GF-D8 (cell line): Measurements from ENCODE around the gene COPS7A.
A peak's percentile ranks its signal among the peaks of the same experiment; 100 is the strongest.

Experiments used
- DNase-seq: peaks from one replicate; lab custom pipeline; 2025; lab: John Stamatoyannopoulos, UW

The COPS7A gene

GRCh38 chr12:6769666-6770065 lies 45.8 kb downstream of the COPS7A start:
- no peak for DNase-seq

DNA sequence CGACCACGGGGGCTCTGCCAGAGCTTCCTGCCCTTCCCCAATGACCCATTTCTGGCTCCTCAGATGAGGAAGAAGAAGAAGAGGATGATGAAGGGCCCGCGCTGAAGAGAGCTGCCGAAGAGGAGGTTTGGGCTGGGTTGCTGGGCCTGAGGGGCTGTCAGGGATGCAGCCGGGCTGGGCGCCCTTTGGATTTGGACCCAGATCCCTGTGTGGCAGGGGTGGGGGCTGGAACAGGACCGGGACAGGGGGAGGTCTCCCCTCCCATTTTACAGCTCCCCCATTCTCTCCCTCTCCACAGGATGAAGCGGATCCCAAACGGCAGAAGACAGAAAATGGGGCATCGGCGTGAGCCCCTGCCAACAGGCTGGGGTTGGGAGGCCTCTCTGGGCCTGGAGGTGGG lies 46.2 kb downstream of the COPS7A start:
- DNase-seq: no peak

DNA sequence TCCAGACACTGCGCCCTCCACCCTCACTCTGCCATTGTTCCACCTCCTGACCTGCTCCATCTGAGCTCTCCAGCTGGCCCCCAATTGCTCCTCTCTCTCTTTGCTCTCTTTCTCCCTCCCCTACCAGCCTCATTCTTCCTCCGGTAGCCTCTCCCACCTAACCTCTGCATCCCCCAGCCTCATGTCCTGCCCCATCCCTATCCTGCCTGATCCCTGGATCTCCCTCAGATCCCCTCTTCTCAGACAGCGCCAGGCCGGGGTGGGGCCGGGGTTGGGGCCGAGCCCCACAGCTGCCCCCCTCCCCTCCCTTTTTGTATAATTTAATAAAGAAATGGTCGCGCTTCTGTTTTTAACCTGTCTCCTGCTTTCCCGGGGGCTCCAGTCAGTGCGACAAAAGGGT lies 46.8 kb downstream of the COPS7A start:
- no peak for DNase-seq

- no peak for DNase-seq
Measured at GRCh38 chr12:6771091-6771495, 47.2 kb downstream of the COPS7A start.

GRCh38 chr12:6771509-6772330 lies 47.9 kb downstream of the COPS7A start:
- DNase-seq: no peak

GRCh38 chr12:6772331-6772695 lies 48.5 kb downstream of the COPS7A start, which contains the start of gene LAG3:
TSS of gene LAG3 (plus strand) at chr12:6772520. CDS start at chr12:6772853, 333 bp downstream.
- DNase-seq: no peak

DNA sequence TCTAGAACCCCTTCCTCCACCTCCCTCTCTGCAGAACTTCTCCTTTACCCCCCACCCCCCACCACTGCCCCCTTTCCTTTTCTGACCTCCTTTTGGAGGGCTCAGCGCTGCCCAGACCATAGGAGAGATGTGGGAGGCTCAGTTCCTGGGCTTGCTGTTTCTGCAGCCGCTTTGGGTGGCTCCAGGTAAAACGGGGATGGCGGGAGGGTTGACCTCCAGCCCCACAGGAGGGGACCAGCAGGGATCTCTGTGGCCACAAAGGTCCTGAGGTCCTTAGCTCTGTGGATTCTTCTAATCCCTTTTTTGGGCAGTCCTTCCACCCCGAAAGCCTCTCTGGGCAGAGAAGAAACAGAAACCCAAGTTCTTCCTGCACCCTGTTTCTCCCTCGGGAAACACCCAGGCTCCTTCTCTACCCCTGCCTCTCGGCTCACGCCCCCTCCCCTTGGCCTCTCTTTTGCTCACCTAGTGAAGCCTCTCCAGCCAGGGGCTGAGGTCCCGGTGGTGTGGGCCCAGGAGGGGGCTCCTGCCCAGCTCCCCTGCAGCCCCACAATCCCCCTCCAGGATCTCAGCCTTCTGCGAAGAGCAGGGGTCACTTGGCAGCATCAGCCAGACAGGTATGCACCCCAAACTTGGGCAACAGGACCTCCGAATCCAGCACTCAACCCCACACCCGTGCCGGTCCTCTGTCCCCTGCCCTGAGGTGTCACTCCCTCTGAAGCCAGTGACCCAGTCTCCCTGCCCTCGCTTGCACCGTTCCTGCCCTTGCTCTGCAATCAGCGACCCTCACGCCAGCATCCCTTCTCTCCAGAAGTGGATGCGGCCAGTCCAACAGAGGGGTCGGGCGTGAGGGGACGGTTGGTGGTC lies 49.1 kb downstream of the COPS7A start:
- DNase-seq: no peak

- DNase-seq: no peak
Measured at GRCh38 chr12:6773590-6774351, 49.9 kb downstream of the COPS7A start.

DNA sequence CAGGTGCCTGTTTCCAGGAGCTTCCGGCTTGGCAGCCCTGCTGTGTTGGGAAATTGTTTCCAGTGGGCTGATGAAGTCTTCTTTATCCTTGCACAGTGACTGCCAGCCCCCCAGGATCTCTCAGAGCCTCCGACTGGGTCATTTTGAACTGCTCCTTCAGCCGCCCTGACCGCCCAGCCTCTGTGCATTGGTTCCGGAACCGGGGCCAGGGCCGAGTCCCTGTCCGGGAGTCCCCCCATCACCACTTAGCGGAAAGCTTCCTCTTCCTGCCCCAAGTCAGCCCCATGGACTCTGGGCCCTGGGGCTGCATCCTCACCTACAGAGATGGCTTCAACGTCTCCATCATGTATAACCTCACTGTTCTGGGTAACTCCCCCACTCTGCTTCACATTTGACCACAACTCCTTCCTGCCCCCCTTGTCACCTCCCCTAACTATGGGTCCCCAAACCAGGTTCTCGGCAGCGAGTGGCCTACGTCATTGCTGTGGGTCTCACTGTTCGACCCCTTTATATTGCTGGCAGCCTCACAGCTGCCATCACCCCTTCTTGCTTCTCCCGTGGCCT lies 50.7 kb downstream of the COPS7A start:
- no peak for DNase-seq

DNA sequence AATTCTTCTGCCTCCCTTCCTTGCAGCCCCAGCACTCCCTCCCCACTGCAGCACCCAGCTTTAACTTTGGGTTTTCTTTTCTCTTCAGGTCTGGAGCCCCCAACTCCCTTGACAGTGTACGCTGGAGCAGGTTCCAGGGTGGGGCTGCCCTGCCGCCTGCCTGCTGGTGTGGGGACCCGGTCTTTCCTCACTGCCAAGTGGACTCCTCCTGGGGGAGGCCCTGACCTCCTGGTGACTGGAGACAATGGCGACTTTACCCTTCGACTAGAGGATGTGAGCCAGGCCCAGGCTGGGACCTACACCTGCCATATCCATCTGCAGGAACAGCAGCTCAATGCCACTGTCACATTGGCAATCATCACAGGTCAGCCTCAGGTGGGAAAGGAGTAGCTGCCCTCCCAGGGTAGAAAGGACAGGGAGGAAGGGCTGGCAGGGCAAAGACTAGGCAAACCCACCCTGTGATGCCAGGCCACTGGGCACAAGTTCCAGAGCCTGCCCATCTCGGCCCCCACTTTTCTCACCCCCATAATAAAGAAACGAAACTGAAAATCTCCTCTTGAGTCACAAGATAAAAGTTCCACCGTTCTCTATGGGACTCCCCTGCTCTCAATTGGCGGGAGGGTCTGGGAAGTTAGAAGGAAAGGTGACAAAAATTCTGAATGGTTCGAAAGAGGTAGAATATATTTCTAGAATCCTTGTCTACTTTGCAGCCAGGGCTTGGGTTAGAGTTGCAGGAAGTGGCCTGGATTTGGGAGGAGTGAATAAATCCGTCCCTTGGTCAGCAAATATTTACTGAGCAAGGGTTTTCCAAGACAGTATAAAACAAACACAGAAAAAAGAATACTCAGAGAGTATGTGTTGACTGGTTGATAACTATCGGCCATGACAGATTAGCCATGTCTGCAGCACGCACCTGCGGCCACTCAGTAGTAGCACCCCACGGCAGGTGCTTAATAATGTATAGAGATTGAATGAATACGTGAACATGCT lies 51.6 kb downstream of the COPS7A start:
- no peak for DNase-seq

- DNase-seq: no peak
Measured at GRCh38 chr12:6777386-6777785, 53.5 kb downstream of the COPS7A start.

DNA sequence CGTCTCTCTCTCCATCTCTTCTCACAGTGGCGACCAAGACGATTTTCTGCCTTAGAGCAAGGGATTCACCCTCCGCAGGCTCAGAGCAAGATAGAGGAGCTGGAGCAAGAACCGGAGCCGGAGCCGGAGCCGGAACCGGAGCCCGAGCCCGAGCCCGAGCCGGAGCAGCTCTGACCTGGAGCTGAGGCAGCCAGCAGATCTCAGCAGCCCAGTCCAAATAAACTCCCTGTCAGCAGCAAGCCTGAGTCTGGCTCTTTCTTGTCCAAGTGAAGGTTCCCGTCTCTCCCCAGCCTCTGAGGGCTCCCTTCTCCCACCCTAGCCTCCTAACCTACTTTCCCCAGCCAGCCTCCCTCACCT lies 54.3 kb downstream of the COPS7A start:
- no peak for DNase-seq

- DNase-seq: peak; percentile 64
Measured at GRCh38 chr12:6778574-6779550, 55.0 kb downstream of the COPS7A start.

- no peak for DNase-seq
Measured at GRCh38 chr12:6779708-6780432, 56.0 kb downstream of the COPS7A start.

GRCh38 chr12:6780573-6780972 lies 56.7 kb downstream of the COPS7A start:
- DNase-seq: no peak
